Measurements from ENCODE around the gene UBE4B.
"Not testable (repeated sequence)": the region's sequence is repeated elsewhere in the genome, so short reads cannot be mapped to it uniquely, and the experiment has no call there.

Gene UBE4B

DNA sequence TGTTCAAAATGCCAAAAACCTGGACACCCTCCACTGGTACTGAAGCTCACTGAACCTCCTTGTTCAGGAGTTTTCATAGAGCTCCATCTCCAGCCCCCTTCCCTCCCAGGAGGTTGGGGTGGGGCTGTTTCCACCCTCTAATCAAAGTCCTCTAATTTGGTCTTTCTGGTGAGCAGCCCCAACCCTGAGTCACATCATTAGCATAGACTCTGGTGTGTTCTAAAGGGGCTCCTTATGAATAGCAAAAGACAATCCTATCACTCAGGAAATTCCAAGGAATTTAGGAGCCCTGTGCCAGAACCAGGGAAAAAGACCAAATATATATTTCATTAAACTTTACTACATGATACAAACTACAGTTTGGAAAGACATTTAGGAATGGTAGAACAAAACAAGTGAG is 13.2 kb upstream of the UBE4B start:
- POLR2A ChIA-PET, result no interaction called here
- H3K27me3 ChIP-seq (replicated peaks in 2 of 5; ENCODE audit: control insufficient read depth in 4 of 5, insufficient read depth in 5 of 5, low read length in 4 of 5), result no peaks in the 10 kb centered on the region

DNA sequence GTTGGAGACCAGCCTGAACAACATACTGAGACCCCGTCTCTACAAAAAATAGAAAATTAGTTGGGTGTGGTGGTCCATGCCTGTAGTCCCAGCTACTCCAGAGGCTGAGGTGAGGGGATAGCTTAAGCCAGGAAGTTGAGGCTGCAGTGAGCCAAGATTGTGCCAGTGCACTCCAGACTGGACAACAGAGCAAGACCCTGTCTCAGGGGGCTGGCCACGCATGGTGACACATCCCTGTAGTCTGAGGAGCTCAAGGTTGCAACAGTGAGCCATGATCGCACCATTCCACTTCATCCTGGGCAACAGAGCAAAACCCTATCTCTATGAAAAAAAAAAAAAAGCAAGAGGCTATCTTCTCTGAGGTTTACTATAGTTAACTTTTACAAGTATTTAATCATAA is 12.7 kb upstream of the UBE4B start:
- Histone ChIP-seq H3K27me3 (replicated peaks in 2 of 5; ENCODE audit: control insufficient read depth in 4 of 5, insufficient read depth in 5 of 5, low read length in 4 of 5) (no peaks in the 10 kb centered on the region), H3K4me3 (ENCODE audit: control insufficient read depth in 1 of 7, extremely low read depth in 1 of 7, insufficient read depth in 4 of 7, low read depth in 2 of 7, low read length in 6 of 7) (no peak overlapping the region), H3K4me1 (ENCODE audit: control extremely low read depth in 1 of 4, control insufficient read depth in 4 of 4, insufficient read depth in 4 of 4, low read length in 3 of 4) (no peaks in the 10 kb centered on the region), H3K9me3 (ENCODE audit: control extremely low read depth in 1 of 5, control insufficient read depth in 4 of 5, insufficient read depth in 2 of 5, low read depth in 1 of 5, low read length in 4 of 5) (no peaks in the 10 kb centered on the region), H3K27ac (ENCODE audit: insufficient read depth in 1 of 2, low read depth in 1 of 2, low read length in 2 of 2, poor library complexity in 1 of 2, severe bottlenecking in 2 of 2) (no peak overlapping the region), H3K36me3 (ENCODE audit: control insufficient read depth in 4 of 4, insufficient read depth in 4 of 4, low read length in 3 of 4) (no peaks in the 10 kb centered on the region)
- ChIA-PET POLR2A (no interaction called here), CTCF (interaction anchor here (1.2 kb wide), 1 partner anchor 69 kb away, joined by 3 read pairs; no protein-coding TSS in a partner anchor)
- WGBS (ENCODE audit: insufficient coverage), result 100% methylated on average over 2 of the region's 3 CpGs
- DNase-seq, result no peak

More for the DNA sequence above, 13.2 kb upstream of the UBE4B start:
- no peaks in the 10 kb centered on the region for H3K36me3 ChIP-seq (ENCODE audit: control insufficient read depth in 4 of 4, insufficient read depth in 4 of 4, low read length in 3 of 4)
- DNase-seq, result no peak
- H3K27ac ChIP-seq (ENCODE audit: insufficient read depth in 1 of 2, low read depth in 1 of 2, low read length in 2 of 2, poor library complexity in 1 of 2, severe bottlenecking in 2 of 2), result no peak overlapping the region
- CTCF ChIA-PET, result interaction anchor here (1.2 kb wide), 1 partner anchor 69 kb away, joined by 3 read pairs; no protein-coding TSS in a partner anchor
- no peak overlapping the region for H3K4me3 ChIP-seq (ENCODE audit: control insufficient read depth in 1 of 7, extremely low read depth in 1 of 7, insufficient read depth in 4 of 7, low read depth in 2 of 7, low read length in 6 of 7)
- no peaks in the 10 kb centered on the region for H3K4me1 ChIP-seq (ENCODE audit: control extremely low read depth in 1 of 4, control insufficient read depth in 4 of 4, insufficient read depth in 4 of 4, low read length in 3 of 4)
- H3K9me3 ChIP-seq (ENCODE audit: control extremely low read depth in 1 of 5, control insufficient read depth in 4 of 5, insufficient read depth in 2 of 5, low read depth in 1 of 5, low read length in 4 of 5), result no peaks in the 10 kb centered on the region

DNA sequence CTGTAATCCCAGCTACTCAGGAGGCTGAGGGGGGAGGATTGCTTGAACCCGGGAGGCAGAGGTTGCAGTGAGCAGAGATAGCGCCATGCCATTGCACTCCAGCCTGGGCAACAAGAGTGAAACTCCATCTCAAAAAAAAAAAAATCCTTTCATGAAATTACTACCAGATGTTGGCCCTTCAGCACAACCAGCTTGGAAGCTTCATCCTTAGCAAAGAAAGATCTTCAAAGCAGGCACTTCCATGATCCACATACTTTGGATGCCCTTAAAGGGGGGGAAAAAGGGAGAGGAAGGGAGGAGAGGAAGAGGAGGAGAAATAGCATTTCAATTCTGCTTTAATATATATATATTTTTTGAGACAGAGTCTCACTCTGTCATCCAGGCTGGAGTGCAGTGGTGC is 12.1 kb upstream of the UBE4B start:
- H3K36me3 ChIP-seq (ENCODE audit: control insufficient read depth in 4 of 4, insufficient read depth in 4 of 4, low read length in 3 of 4); H3K27ac ChIP-seq (ENCODE audit: insufficient read depth in 1 of 2, low read depth in 1 of 2, low read length in 2 of 2, poor library complexity in 1 of 2, severe bottlenecking in 2 of 2); H3K4me1 ChIP-seq (ENCODE audit: control extremely low read depth in 1 of 4, control insufficient read depth in 4 of 4, insufficient read depth in 4 of 4, low read length in 3 of 4); DNase-seq; H3K9me3 ChIP-seq (ENCODE audit: control extremely low read depth in 1 of 5, control insufficient read depth in 4 of 5, insufficient read depth in 2 of 5, low read depth in 1 of 5, low read length in 4 of 5); POLR2A ChIA-PET; H3K4me3 ChIP-seq (ENCODE audit: control insufficient read depth in 1 of 7, extremely low read depth in 1 of 7, insufficient read depth in 4 of 7, low read depth in 2 of 7, low read length in 6 of 7); H3K27me3 ChIP-seq (replicated peaks in 2 of 5; ENCODE audit: control insufficient read depth in 4 of 5, insufficient read depth in 5 of 5, low read length in 4 of 5): not testable (repeated sequence)
- CTCF ChIA-PET, result interaction anchor here (1.2 kb wide), 1 partner anchor 70 kb away, joined by 3 read pairs; no protein-coding TSS in a partner anchor
- WGBS (ENCODE audit: insufficient coverage), result 100% methylated on average over 2 of the region's 2 CpGs

DNA sequence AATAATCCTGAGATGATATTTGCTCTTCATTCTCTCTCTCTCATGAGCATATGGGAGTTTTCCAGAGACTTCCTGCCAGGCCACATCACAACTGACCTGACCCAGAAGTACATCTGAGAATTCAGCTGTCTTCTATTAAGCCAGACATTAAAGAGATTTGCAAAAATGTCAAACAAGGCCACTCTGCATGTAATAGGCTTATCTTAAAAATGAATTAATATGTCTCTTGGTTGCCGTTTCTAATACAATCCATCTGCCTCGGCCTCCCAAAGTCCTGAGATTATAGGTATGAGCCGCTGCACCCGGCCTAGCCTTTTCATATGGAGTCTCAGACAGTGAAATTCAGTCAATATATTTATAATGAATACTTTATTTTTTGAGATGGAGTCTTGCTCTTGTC is 10.8 kb upstream of the UBE4B start:
- WGBS (ENCODE audit: insufficient coverage), result no CpG with 5 or more reads among the region's 4 CpGs
- POLR2A ChIA-PET, result interaction anchor here (0.7 kb wide), 1 partner anchor 70 kb away, joined by 4 read pairs; no protein-coding TSS in a partner anchor
- not testable (repeated sequence) for H3K9me3 ChIP-seq (ENCODE audit: control extremely low read depth in 1 of 5, control insufficient read depth in 4 of 5, insufficient read depth in 2 of 5, low read depth in 1 of 5, low read length in 4 of 5); H3K36me3 ChIP-seq (ENCODE audit: control insufficient read depth in 4 of 4, insufficient read depth in 4 of 4, low read length in 3 of 4); DNase-seq; H3K27ac ChIP-seq (ENCODE audit: insufficient read depth in 1 of 2, low read depth in 1 of 2, low read length in 2 of 2, poor library complexity in 1 of 2, severe bottlenecking in 2 of 2); H3K27me3 ChIP-seq (replicated peaks in 2 of 5; ENCODE audit: control insufficient read depth in 4 of 5, insufficient read depth in 5 of 5, low read length in 4 of 5); H3K4me3 ChIP-seq (ENCODE audit: control insufficient read depth in 1 of 7, extremely low read depth in 1 of 7, insufficient read depth in 4 of 7, low read depth in 2 of 7, low read length in 6 of 7); H3K4me1 ChIP-seq (ENCODE audit: control extremely low read depth in 1 of 4, control insufficient read depth in 4 of 4, insufficient read depth in 4 of 4, low read length in 3 of 4)
- CTCF ChIA-PET, result interaction anchor here (0.6 kb wide), 1 partner anchor 57 kb away, joined by 3 read pairs; no protein-coding TSS in a partner anchor

DNA sequence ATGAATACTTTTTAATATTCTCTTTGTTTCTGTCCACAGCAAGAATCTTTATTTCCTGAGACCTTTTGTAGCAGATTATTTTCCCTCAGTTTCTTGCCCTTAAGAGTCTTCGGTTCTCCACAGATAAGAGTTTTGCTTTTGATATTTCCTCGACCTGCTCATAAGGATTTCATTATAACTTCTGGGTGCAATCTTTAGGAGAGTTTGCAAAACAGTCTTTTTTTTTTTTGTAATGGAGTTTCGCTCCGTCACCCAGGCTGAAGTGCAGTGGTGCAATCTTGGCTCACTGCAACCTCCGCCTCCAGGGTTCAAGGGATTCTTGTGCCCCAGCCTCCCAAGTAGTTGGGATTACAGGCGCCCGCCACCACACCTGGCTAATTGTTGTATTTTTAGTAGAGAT is 10.1 kb upstream of the UBE4B start:
- Histone ChIP-seq H3K27ac (ENCODE audit: insufficient read depth in 1 of 2, low read depth in 1 of 2, low read length in 2 of 2, poor library complexity in 1 of 2, severe bottlenecking in 2 of 2) (no peak overlapping the region), H3K4me3 (ENCODE audit: control insufficient read depth in 1 of 7, extremely low read depth in 1 of 7, insufficient read depth in 4 of 7, low read depth in 2 of 7, low read length in 6 of 7) (no peak overlapping the region), H3K9me3 (ENCODE audit: control extremely low read depth in 1 of 5, control insufficient read depth in 4 of 5, insufficient read depth in 2 of 5, low read depth in 1 of 5, low read length in 4 of 5) (no peaks in the 10 kb centered on the region), H3K27me3 (replicated peaks in 2 of 5; ENCODE audit: control insufficient read depth in 4 of 5, insufficient read depth in 5 of 5, low read length in 4 of 5) (no peaks in the 10 kb centered on the region), H3K36me3 (ENCODE audit: control insufficient read depth in 4 of 4, insufficient read depth in 4 of 4, low read length in 3 of 4) (no peaks in the 10 kb centered on the region), H3K4me1 (ENCODE audit: control extremely low read depth in 1 of 4, control insufficient read depth in 4 of 4, insufficient read depth in 4 of 4, low read length in 3 of 4) (peaks cover 0 to 2% (median 0%) of the 10 kb centered on the region in 4 experiments)
- DNase-seq, result no peak
- ChIA-PET POLR2A (no interaction called here), CTCF (no interaction called here)
- 100% methylated on average over 2 of the region's 7 CpGs for WGBS (ENCODE audit: insufficient coverage)

DNA sequence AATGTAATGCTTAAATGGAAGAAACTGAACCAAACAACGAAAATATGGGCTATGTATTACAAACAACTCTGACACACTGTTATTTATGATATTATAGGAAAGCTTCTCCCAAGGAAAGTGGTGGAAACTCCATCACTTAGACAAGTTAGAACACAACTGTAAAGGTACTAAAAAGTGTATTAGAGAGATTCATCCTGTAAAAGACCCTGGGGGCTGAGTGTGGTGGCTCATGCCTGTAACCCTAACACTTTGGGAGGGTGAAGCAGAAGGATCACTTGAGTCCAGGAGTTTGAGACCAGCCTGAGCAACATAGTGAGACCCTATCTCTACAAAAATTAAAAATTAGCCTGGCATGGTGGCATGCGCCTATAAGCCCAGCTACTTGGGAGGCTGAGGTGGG is 7.4 kb upstream of the UBE4B start:
- H3K9me3 ChIP-seq (ENCODE audit: control extremely low read depth in 1 of 5, control insufficient read depth in 4 of 5, insufficient read depth in 2 of 5, low read depth in 1 of 5, low read length in 4 of 5), result no peaks in the 10 kb centered on the region
- peaks cover 0 to 2% (median 0%) of the 10 kb centered on the region in 4 experiments for H3K4me1 ChIP-seq (ENCODE audit: control extremely low read depth in 1 of 4, control insufficient read depth in 4 of 4, insufficient read depth in 4 of 4, low read length in 3 of 4)
- no peak overlapping the region for H3K4me3 ChIP-seq (ENCODE audit: control insufficient read depth in 1 of 7, extremely low read depth in 1 of 7, insufficient read depth in 4 of 7, low read depth in 2 of 7, low read length in 6 of 7)
- no peak for DNase-seq
- 100% methylated on average over 1 of the region's 2 CpGs for WGBS (ENCODE audit: insufficient coverage)
- H3K36me3 ChIP-seq (ENCODE audit: control insufficient read depth in 4 of 4, insufficient read depth in 4 of 4, low read length in 3 of 4), result no peaks in the 10 kb centered on the region
- H3K27ac ChIP-seq (ENCODE audit: insufficient read depth in 1 of 2, low read depth in 1 of 2, low read length in 2 of 2, poor library complexity in 1 of 2, severe bottlenecking in 2 of 2), result no peak overlapping the region
- CTCF ChIA-PET, result no interaction called here
- POLR2A ChIA-PET, result no interaction called here
- H3K27me3 ChIP-seq (replicated peaks in 2 of 5; ENCODE audit: control insufficient read depth in 4 of 5, insufficient read depth in 5 of 5, low read length in 4 of 5), result no peaks in the 10 kb centered on the region

DNA sequence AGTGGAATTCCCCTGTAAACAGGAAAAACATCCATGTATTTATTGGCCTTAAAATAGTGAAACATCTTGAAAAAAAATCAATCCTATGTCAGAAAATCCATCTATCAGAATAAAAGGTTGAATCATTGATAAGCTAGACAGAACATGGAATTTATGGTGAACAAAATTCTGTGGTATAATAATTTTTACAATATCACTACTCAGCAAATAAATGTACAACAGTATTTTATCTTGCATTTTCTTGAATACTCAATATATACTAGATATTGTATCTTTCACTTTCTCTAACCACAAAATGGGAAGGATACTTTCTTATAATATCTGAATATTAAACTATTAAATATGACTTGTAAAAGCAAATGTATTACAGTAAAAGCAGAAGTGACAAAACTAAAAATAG is 5.7 kb upstream of the UBE4B start:
- CTCF ChIA-PET, result interaction anchor here (0.7 kb wide), 1 partner anchor 136 kb away, joined by 3 read pairs; no protein-coding TSS in a partner anchor
- POLR2A ChIA-PET, result no interaction called here

More for the DNA sequence above, 5.7 kb upstream of the UBE4B start:
- H3K4me1 ChIP-seq (ENCODE audit: control extremely low read depth in 1 of 4, control insufficient read depth in 4 of 4, insufficient read depth in 4 of 4, low read length in 3 of 4), result peaks cover 0 to 2% (median 0%) of the 10 kb centered on the region in 4 experiments
- no peak overlapping the region for H3K27ac ChIP-seq (ENCODE audit: insufficient read depth in 1 of 2, low read depth in 1 of 2, low read length in 2 of 2, poor library complexity in 1 of 2, severe bottlenecking in 2 of 2)
- no peak for DNase-seq
- no peaks in the 10 kb centered on the region for H3K36me3 ChIP-seq (ENCODE audit: control insufficient read depth in 4 of 4, insufficient read depth in 4 of 4, low read length in 3 of 4)
- H3K9me3 ChIP-seq (ENCODE audit: control extremely low read depth in 1 of 5, control insufficient read depth in 4 of 5, insufficient read depth in 2 of 5, low read depth in 1 of 5, low read length in 4 of 5), result no peaks in the 10 kb centered on the region
- H3K27me3 ChIP-seq (replicated peaks in 2 of 5; ENCODE audit: control insufficient read depth in 4 of 5, insufficient read depth in 5 of 5, low read length in 4 of 5), result no peaks in the 10 kb centered on the region
- H3K4me3 ChIP-seq (ENCODE audit: control insufficient read depth in 1 of 7, extremely low read depth in 1 of 7, insufficient read depth in 4 of 7, low read depth in 2 of 7, low read length in 6 of 7), result no peak overlapping the region
